ENCODE results near the gene SEMA7A.

Gene SEMA7A

GRCh38 chr15:74381481-74381880 lies 52.3 kb downstream of the SEMA7A start:
- DNase-seq (ENCODE audit: low read depth) = no peak
- H3K4me3 ChIP-seq (ENCODE audit: low read depth, low read length) = no peak overlapping the region
- TF ChIP-seq MYC (IDR thresholded peaks at IDR 0.05; ENCODE audit: low read depth, low read length) (no peak), POLR2A (IDR thresholded peaks at IDR 0.05; ENCODE audit: extremely low read depth, insufficient read length) (no peak)
- TF ChIP-seq, protein P1, sequence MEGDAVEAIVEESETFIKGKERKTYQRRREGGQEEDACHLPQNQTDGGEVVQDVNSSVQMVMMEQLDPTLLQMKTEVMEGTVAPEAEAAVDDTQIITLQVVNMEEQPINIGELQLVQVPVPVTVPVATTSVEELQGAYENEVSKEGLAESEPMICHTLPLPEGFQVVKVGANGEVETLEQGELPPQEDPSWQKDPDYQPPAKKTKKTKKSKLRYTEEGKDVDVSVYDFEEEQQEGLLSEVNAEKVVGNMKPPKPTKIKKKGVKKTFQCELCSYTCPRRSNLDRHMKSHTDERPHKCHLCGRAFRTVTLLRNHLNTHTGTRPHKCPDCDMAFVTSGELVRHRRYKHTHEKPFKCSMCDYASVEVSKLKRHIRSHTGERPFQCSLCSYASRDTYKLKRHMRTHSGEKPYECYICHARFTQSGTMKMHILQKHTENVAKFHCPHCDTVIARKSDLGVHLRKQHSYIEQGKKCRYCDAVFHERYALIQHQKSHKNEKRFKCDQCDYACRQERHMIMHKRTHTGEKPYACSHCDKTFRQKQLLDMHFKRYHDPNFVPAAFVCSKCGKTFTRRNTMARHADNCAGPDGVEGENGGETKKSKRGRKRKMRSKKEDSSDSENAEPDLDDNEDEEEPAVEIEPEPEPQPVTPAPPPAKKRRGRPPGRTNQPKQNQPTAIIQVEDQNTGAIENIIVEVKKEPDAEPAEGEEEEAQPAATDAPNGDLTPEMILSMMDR (IDR thresholded peaks at IDR 0.05; ENCODE audit: low read depth, low read length) = no peak
- TF ChIP-seq, protein P2, sequence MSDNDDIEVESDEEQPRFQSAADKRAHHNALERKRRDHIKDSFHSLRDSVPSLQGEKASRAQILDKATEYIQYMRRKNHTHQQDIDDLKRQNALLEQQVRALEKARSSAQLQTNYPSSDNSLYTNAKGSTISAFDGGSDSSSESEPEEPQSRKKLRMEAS (IDR thresholded peaks at IDR 0.05; ENCODE audit: low read depth, low read length) = no peak

GRCh38 chr15:74381190-74381453 lies 52.6 kb downstream of the SEMA7A start:
- DNase-seq (ENCODE audit: low read depth) = no peak
- H3K4me3 ChIP-seq (ENCODE audit: low read depth, low read length) = no peak overlapping the region
- no peak for TF ChIP-seq MYC (IDR thresholded peaks at IDR 0.05; ENCODE audit: low read depth, low read length)
- TF ChIP-seq, protein P1 (IDR thresholded peaks at IDR 0.05; ENCODE audit: low read depth, low read length) = no peak
- no peak for TF ChIP-seq POLR2A (IDR thresholded peaks at IDR 0.05; ENCODE audit: extremely low read depth, insufficient read length)
- TF ChIP-seq, protein P2 (IDR thresholded peaks at IDR 0.05; ENCODE audit: low read depth, low read length) = no peak

DNA sequence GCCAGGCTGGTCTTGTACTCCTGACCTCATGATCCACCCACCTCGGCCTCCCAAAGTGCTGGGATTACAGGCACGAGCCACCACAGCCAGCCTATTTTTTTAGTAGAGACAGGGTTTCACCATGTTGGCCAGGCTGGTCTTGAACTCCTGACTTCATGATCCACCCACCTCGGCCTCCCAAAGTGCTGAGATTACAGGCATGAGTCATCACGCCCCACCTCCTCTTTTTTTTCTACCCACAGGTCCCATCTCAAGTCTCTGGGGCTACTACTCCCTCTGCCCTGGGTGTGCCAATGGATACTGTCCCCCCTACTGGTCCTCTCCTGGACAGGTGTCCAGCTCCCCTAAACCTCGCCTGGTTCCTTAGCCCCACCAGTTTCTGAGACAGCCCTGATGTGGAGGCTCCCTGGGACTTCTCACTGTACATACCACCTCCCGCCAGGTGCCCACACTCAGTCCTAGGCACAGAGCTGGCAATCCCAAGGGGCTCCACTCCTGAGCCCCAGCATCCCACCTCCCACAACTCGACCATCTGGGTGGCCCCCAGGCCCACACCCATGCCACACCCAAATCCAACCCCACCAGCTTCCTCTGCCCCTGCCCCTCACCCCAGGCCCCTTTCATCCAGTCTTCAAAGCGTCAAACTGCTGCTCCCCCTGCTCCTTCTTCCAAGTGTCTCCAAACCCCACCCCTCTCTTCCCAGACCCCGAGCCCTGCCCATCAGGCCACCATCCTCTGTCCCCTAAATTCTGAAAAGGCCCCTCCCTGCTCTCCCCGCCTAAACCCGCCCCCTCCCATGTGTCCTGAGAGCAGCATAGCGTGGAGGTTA lies 53.2 kb downstream of the SEMA7A start:
- DNase-seq (ENCODE audit: low read depth) = no peak
- H3K4me3 ChIP-seq (ENCODE audit: low read depth, low read length) = no peak overlapping the region
- TF ChIP-seq, protein P2 (IDR thresholded peaks at IDR 0.05; ENCODE audit: low read depth, low read length) = no peak
- TF ChIP-seq POLR2A (IDR thresholded peaks at IDR 0.05; ENCODE audit: extremely low read depth, insufficient read length) (no peak), MYC (IDR thresholded peaks at IDR 0.05; ENCODE audit: low read depth, low read length) (no peak)

GRCh38 chr15:74378848-74379247 lies 54.9 kb downstream of the SEMA7A start:
- DNase-seq (ENCODE audit: low read depth) = no peak
- TF ChIP-seq, protein P2 (IDR thresholded peaks at IDR 0.05; ENCODE audit: low read depth, low read length) = no peak
- TF ChIP-seq MYC (IDR thresholded peaks at IDR 0.05; ENCODE audit: low read depth, low read length) (no peak), POLR2A (IDR thresholded peaks at IDR 0.05; ENCODE audit: extremely low read depth, insufficient read length) (no peak)
- TF ChIP-seq, protein P1 (IDR thresholded peaks at IDR 0.05; ENCODE audit: low read depth, low read length) = no peak

GRCh38 chr15:74377831-74378766 lies 55.7 kb downstream of the SEMA7A start:
- no peak overlapping the region for H3K4me3 ChIP-seq (ENCODE audit: low read depth, low read length)
- TF ChIP-seq, protein P1 (IDR thresholded peaks at IDR 0.05; ENCODE audit: low read depth, low read length) = no peak
- TF ChIP-seq POLR2A (IDR thresholded peaks at IDR 0.05; ENCODE audit: extremely low read depth, insufficient read length) = no peak
- TF ChIP-seq, protein P2 (IDR thresholded peaks at IDR 0.05; ENCODE audit: low read depth, low read length) = no peak
- no peak for TF ChIP-seq MYC (IDR thresholded peaks at IDR 0.05; ENCODE audit: low read depth, low read length)
- DNase-seq (ENCODE audit: low read depth) = no peak

More at GRCh38 chr15:74378848-74379247, 54.9 kb downstream of the SEMA7A start:
- H3K4me3 ChIP-seq (ENCODE audit: low read depth, low read length) = no peak overlapping the region
